BLaER1 treated with 17β-estradiol and CSF1 and Interleukin-3, amounts not matched to agents 10 nM and 100 nM (cell line): ENCODE results near the gene CLN5.

ENCODE experiments used
- H3K27ac ChIP-seq, 11 experiments: shearing (Covaris generic); formaldehyde crosslinking; 2 replicates each; pipeline ENCODE4 v1.8.1; 2022
- H3K27me3 ChIP-seq, 11 experiments: shearing (Covaris generic); formaldehyde crosslinking; 2 replicates each; pipeline ENCODE4 v1.8.1; 2022
- H3K36me3 ChIP-seq, 11 experiments: shearing (Covaris generic); formaldehyde crosslinking; 2 replicates each; pipeline ENCODE4 v1.8.1; 2022
- H3K4me1 ChIP-seq, 10 experiments: shearing (Covaris generic); formaldehyde crosslinking; 2 replicates each; pipeline ENCODE4 v1.8.1; 2022
- H3K4me2 ChIP-seq, 11 experiments: shearing (Covaris generic); formaldehyde crosslinking; 2 replicates each; pipeline ENCODE4 v1.8.1; 2022
- H3K4me3 ChIP-seq, 10 experiments: shearing (Covaris generic); formaldehyde crosslinking; 2 replicates each; pipeline ENCODE4 v1.8.1; 2022
- H3K9ac ChIP-seq, 11 experiments: shearing (Covaris generic); formaldehyde crosslinking; 2 replicates each; pipeline ENCODE4 v1.8.1; 2022
- H3K9me3 ChIP-seq, 11 experiments: shearing (Covaris generic); formaldehyde crosslinking; replicated peaks in 1 of 11; 2 replicates each; pipeline ENCODE4 v1.8.1; 2022
- H4K20me1 ChIP-seq, 11 experiments: shearing (Covaris generic); formaldehyde crosslinking; 2 replicates each; pipeline ENCODE4 v1.8.1; 2022
- Cebpa-rat ChIP-seq, 11 experiments: shearing (Covaris generic); IDR thresholded peaks; 2 replicates each; pipeline ENCODE4 v1.8.1; 2022

The CLN5 gene

GRCh38 chr13:77034881-77035280 is 43.0 kb downstream of the CLN5 start:
- Histone ChIP-seq H3K36me3 (no peaks in the 10 kb centered on the region), H3K9ac (no peak overlapping the region), H3K27me3 (no peaks in the 10 kb centered on the region), H3K4me2 (no peak overlapping the region), H3K27ac (no peak overlapping the region), H3K4me3 (no peak overlapping the region), H4K20me1 (no peaks in the 10 kb centered on the region), H3K9me3 (peaks cover 0 to 12% (median 4%) of the 10 kb centered on the region in 11 experiments; a peak in 4 of 22 replicates), H3K4me1 (peaks cover 0 to 12% (median 0%) of the 10 kb centered on the region in 10 experiments; a peak in 4 of 20 replicates)
- no peak for TF ChIP-seq Cebpa-rat (IDR thresholded peaks at IDR 0.05)

GRCh38 chr13:77036279-77036678 is 44.4 kb downstream of the CLN5 start:
- H3K9me3 ChIP-seq = peaks cover 0 to 12% (median 0%) of the 10 kb centered on the region in 11 experiments; a peak in 2 of 22 replicates
- peaks cover 0 to 9% (median 0%) of the 10 kb centered on the region in 10 experiments; a peak in 4 of 20 replicates for H3K4me1 ChIP-seq
- H3K4me2 ChIP-seq = no peak overlapping the region
- no peak overlapping the region for H3K9ac ChIP-seq
- H3K27me3 ChIP-seq = no peaks in the 10 kb centered on the region
- H4K20me1 ChIP-seq = no peaks in the 10 kb centered on the region
- H3K4me3 ChIP-seq = no peak overlapping the region
- H3K36me3 ChIP-seq = 0 out of 22 replicates have a peak, but pooled peaks cover 0 to 9% (median 0%) of the 10 kb centered on the region in 11 experiments
- TF ChIP-seq Cebpa-rat (IDR thresholded peaks at IDR 0.05) = no peak
- no peak overlapping the region for H3K27ac ChIP-seq

- Histone ChIP-seq H3K27ac (no peak overlapping the region), H4K20me1 (no peaks in the 10 kb centered on the region), H3K9ac (no peak overlapping the region), H3K4me1 (no peaks in the 10 kb centered on the region), H3K9me3 (peaks cover 0 to 12% (median 0%) of the 10 kb centered on the region in 11 experiments; a peak in 2 of 22 replicates), H3K4me3 (no peak overlapping the region), H3K36me3 (peaks cover 6 to 31% (median 20%) of the 10 kb centered on the region in 11 experiments; a peak in 20 of 22 replicates), H3K4me2 (no peak overlapping the region), H3K27me3 (no peaks in the 10 kb centered on the region)
- TF ChIP-seq Cebpa-rat (IDR thresholded peaks at IDR 0.05) = no peak
Measured at GRCh38 chr13:77038907-77039480, 47.1 kb downstream of the CLN5 start.

- peaks cover 12 to 42% (median 30%) of the 10 kb centered on the region in 11 experiments for H3K36me3 ChIP-seq
- H3K9me3 ChIP-seq = peaks cover 0 to 12% (median 0%) of the 10 kb centered on the region in 11 experiments; a peak in 2 of 22 replicates
- no peak overlapping the region for H3K4me2 ChIP-seq
- no peak overlapping the region for H3K9ac ChIP-seq
- no peaks in the 10 kb centered on the region for H3K4me1 ChIP-seq
- no peak overlapping the region for H3K27ac ChIP-seq
- no peaks in the 10 kb centered on the region for H3K27me3 ChIP-seq
- H4K20me1 ChIP-seq = no peaks in the 10 kb centered on the region
- no peak for TF ChIP-seq Cebpa-rat (IDR thresholded peaks at IDR 0.05)
- H3K4me3 ChIP-seq = no peak overlapping the region
Measured at GRCh38 chr13:77040076-77040475, 48.2 kb downstream of the CLN5 start.

GRCh38 chr13:77040835-77041234 is 49.0 kb downstream of the CLN5 start:
- H3K36me3 ChIP-seq = peaks cover 15 to 50% (median 38%) of the 10 kb centered on the region in 11 experiments
- no peak overlapping the region for H3K9ac ChIP-seq
- H3K4me3 ChIP-seq = no peak overlapping the region
- TF ChIP-seq Cebpa-rat (IDR thresholded peaks at IDR 0.05) = 0 out of 22 replicates have a peak, but pooled peaks of 2 of the 11 experiments have one; percentile 12 to 32
- H4K20me1 ChIP-seq = no peaks in the 10 kb centered on the region
- peaks cover 0 to 8% (median 0%) of the 10 kb centered on the region in 11 experiments; a peak in 2 of 22 replicates for H3K9me3 ChIP-seq
- H3K4me2 ChIP-seq = no peak overlapping the region
- no peak overlapping the region for H3K27ac ChIP-seq
- no peaks in the 10 kb centered on the region for H3K27me3 ChIP-seq
- no peaks in the 10 kb centered on the region for H3K4me1 ChIP-seq

- H3K4me1 ChIP-seq = no peaks in the 10 kb centered on the region
- no peak for TF ChIP-seq Cebpa-rat (IDR thresholded peaks at IDR 0.05)
- H3K27me3 ChIP-seq = no peaks in the 10 kb centered on the region
- H3K27ac ChIP-seq = no peak overlapping the region
- H4K20me1 ChIP-seq = no peaks in the 10 kb centered on the region
- H3K4me2 ChIP-seq = no peak overlapping the region
- no peak overlapping the region for H3K4me3 ChIP-seq
- peaks cover 29 to 68% (median 56%) of the 10 kb centered on the region in 11 experiments for H3K36me3 ChIP-seq
- no peaks in the 10 kb centered on the region for H3K9me3 ChIP-seq
- H3K9ac ChIP-seq = no peak overlapping the region
Measured at GRCh38 chr13:77042566-77043177, 50.8 kb downstream of the CLN5 start.

- Histone ChIP-seq H3K4me2 (no peak overlapping the region), H3K36me3 (peaks cover 72 to 100% (median 95%) of the 10 kb centered on the region in 11 experiments), H3K27me3 (no peaks in the 10 kb centered on the region), H3K4me1 (peaks cover 0 to 24% (median 0%) of the 10 kb centered on the region in 10 experiments; a peak in 6 of 20 replicates), H3K4me3 (no peak overlapping the region), H4K20me1 (no peaks in the 10 kb centered on the region; a peak in 1 of 22 replicates), H3K9ac (no peak overlapping the region), H3K9me3 (no peaks in the 10 kb centered on the region), H3K27ac (no peak overlapping the region)
- no peak for TF ChIP-seq Cebpa-rat (IDR thresholded peaks at IDR 0.05)
Measured at GRCh38 chr13:77047649-77048343, 55.9 kb downstream of the CLN5 start.

GRCh38 chr13:77048681-77049080 is 56.8 kb downstream of the CLN5 start:
- Histone ChIP-seq H3K27ac (peak overlapping the region in 4 of 11 experiments; percentile 1 to 40 (median 20); a peak in 5 of 22 replicates), H3K9me3 (no peaks in the 10 kb centered on the region), H3K27me3 (no peaks in the 10 kb centered on the region), H3K9ac (no peak overlapping the region), H3K4me2 (peak overlapping the region in 2 of 11 experiments; percentile 49 to 69; a peak in 4 of 22 replicates), H4K20me1 (no peaks in the 10 kb centered on the region; a peak in 1 of 22 replicates), H3K36me3 (peaks cover 77 to 100% (median 97%) of the 10 kb centered on the region in 11 experiments), H3K4me3 (no peak overlapping the region), H3K4me1 (peaks cover 0 to 24% (median 0%) of the 10 kb centered on the region in 10 experiments; a peak in 6 of 20 replicates)
- no peak for TF ChIP-seq Cebpa-rat (IDR thresholded peaks at IDR 0.05)

- Histone ChIP-seq H4K20me1 (peaks cover 0 to 5% (median 0%) of the 10 kb centered on the region in 11 experiments; a peak in 1 of 22 replicates), H3K36me3 (peaks cover 87 to 100% (median 96%) of the 10 kb centered on the region in 11 experiments), H3K27me3 (no peaks in the 10 kb centered on the region), H3K4me2 (no peak overlapping the region), H3K4me3 (no peak overlapping the region), H3K4me1 (peaks cover 0 to 21% (median 0%) of the 10 kb centered on the region in 10 experiments; a peak in 6 of 20 replicates), H3K9me3 (no peaks in the 10 kb centered on the region), H3K27ac (no peak overlapping the region), H3K9ac (no peak overlapping the region)
- TF ChIP-seq Cebpa-rat (IDR thresholded peaks at IDR 0.05) = no peak
Measured at GRCh38 chr13:77053192-77053591, 61.3 kb downstream of the CLN5 start.
